Fibroblast of skin of left quadriceps (primary cell): ENCODE measurements around the gene ATPAF1.

ENCODE experiments used
- DNase-seq, 2 experiments: peaks; one replicate each; pipeline ENCODE4 v3.0.0-alpha.2; 2013; ENCODE audit warnings: low read depth in 2 of 2

ATPAF1 gene

DNA sequence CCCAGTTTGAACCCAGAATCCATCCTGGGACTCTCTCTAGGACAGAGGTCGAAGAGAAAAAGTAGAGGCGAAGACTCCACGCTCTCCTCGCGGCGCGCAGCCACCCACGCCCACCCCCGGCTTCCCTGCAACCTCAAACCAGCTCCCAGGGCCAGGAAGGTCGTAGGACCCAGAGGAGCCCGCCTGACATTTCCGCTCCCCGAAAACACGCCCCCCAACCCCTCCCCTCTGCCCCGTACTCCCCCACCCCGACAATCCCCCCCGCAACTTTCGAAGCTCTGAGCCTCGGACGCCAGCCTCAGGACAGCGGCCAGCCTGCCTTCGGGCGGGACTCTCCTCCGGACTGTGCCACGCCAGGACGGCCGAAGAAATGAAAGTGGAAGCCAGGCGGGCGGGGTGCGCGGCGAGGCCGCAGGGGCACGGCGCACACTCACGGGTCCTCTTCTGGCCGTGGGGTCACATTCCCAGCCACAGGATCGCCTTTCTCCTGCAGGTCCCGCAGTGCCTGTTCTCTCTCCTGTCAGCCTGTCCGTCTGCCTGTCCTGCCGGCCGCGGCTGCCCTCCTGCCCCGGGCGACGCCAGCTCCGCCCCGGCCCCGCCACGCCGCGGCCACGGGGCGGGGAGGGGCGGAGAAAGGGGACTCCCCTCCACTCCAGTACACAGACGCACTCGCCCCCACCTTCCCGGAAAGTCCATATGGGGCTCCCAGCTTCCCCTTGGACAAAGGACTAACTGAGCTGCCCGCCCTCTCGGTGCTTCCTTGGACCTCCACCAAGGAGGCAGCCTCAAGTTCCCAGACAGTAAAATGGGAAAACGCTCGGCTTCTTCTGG, 51.7 kb downstream of the ATPAF1 start, which contains the start of gene MOB3C:
MOB3C (minus strand) TSS at position 535 of the 831 bp plus-strand sequence. CDS start 3,490 bp downstream, outside the sequence.
- peak; percentile 32 to 40 for DNase-seq

DNA sequence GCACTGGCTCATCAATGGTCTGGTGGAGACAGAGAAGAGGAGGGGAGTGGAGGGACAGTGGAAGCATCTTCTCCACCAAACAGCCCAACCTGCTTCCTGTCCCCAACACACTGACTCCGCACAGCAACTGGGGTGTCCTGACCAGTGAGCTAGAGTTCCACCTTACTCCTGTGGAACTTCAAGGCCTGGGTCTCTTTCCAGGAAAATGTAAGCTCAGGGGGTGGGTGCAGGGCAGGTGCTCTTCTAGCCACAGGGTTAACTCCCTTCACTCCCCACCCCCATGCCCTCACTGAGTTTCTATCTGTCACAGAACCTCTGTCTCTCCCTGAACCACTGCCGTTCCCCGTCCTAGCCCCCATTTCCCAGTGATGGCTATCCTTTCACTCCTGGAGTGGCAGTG, 52.4 kb downstream of the ATPAF1 start:
- no peak for DNase-seq

DNA sequence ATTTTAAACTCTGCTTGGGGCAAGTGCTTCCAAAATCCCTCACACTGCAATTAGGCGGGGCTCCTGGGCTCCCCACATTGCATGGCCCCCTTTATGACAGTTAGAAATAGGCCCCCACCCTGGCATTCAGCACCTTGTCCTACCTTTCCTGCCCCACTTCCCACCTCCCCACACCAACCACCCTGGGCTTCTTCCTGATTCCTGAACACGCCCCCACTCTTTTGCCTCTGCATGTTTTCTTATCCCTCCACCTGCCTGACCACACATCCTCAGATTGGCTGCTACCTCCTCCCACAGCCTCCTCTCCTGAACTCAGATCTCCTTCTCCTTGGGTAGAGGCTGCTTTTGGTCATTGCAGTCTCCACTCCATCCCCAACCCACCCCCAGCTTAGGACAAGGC, 53.1 kb downstream of the ATPAF1 start:
- no peak for DNase-seq

DNA sequence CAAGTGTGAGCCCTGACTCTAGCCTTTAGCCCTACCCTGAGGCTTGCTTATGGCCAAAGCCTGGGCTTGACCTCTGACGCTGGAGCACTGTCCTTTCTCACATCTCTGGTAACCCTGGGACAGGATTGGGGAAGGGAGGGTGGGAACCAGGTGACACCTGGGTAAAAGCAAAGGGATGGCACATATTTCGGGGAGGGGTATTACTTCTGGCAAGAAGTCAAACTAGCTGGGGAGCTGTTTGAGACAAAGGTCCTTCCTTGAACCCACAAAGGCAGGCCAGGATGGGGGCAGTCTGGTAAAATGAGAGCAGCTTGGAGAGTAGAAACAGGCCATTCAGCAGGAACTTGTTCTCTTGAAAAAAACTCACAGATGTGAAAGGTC, 53.6 kb downstream of the ATPAF1 start:
- no peak for DNase-seq

DNA sequence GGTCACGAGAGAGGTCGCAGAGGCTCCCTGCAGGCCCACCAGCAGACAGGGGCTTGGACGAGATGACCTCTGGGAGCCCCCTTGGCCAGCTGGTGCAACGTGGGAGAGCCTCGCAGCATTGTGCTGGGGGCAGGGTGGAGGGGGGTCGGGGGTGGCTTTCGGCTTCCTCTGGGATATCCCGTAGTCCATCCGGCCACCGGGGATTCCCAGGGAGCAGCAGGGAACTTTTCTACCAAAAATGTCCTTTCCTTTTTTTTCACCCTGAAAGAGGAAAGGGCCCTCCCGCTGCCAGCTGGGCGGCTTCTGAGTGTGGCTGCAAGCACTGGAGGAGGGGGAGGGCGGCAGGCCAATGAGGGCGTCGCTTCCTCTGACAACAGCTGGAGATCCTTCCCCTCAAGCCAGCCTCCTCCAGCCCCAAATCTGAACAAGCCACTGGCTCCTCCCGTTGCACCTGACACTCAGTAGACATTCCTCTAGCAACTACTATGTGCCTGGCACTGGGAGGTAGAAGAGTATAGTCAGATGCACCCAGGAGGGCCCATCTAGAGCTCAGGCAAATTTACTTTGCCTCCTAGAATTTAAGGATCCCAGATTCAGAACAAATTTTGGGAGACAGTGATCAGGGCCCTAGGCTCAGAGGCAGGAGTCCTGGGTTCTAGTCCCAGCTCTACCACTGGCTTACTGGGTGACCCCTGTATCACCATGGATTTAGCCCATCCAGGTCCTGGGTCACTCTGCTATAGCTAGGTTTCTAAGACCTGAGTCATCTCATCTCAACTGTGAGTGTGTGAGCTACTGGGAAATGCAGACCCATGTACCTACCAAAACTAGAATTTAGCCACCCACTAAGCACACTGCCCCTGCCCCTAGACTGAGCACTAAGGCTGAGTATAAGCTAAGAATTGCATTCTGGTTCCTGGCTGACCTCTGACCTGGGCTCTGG, 54.2 kb downstream of the ATPAF1 start:
- peak in 1 of 2 experiments; percentile 14 for DNase-seq

GRCh38 chr1:46612937-46613660, 55.1 kb downstream of the ATPAF1 start:
- no peak for DNase-seq

GRCh38 chr1:46611691-46612221, 56.4 kb downstream of the ATPAF1 start:
- no peak for DNase-seq

DNA sequence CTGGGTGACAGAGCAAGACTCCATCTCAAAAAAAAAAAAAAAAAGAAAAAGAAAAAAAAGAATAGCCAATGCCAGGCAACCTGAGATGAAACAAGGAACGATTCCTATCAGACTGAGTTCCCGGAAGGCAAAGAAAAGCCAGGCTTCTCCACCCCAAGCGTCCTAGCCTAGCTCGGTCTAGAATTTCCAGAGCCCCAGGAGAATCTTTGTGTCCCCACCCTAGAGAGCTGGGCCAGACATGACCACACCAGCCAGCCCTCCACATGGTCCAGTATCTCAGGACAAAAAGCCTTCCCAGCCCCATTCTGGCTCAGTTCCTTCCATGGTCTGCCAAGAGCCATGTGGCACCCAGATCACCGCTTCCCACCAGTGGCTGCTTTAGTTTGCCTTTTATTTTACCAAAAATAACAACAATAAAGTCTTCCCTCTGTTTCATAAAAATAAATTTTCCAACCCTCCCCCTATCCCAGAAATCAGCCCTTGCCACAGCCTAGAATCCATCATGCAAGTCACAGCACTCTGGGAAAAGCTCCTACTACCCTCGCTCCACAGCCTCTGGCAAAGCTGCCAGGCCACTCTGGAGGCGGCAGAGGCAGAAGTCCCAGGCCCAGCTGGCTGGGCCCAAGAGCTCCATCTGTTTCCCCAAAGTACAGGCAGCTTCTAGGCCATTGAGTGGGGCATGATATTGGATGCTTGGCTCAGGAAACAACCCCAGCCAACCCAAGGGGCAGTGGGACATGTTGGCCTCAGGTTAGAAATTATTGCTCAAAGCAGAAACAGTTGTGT, 60.6 kb downstream of the ATPAF1 start:
- DNase-seq = no peak

DNA sequence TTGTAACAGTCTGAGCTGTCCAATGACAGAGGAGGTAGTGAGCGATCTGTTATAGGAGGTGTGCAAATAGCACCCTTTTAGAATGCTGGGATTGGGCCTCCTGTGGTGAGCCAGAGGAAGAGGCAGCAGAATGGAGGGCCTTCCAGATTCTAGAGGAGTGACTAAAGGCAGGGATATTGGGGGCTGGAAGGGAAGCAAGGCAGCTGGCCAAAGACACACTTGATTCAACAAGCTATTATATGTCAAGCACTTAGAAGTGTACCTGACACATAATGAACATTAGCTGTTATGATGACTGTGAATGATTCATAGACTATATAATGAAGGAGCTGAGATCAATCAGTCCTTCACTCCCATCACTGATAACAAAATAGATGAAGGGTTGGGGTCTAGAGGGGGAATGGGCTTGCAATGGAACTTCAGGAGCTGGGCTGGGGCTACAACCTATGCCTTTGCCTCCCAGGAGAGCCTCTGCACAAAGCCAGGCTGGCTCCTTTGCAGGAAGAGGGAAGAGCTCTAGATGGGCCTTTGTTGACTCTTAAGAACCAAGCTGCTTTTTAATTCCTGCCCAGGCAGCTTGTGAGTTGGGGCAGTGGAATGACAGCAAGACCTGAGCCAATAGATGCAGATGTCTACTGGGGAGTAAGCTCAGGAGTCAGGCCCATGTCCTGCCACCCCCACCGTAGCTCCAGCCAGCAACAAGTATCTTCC, 61.8 kb downstream of the ATPAF1 start:
- DNase-seq = no peak

GRCh38 chr1:46605232-46605631, 62.9 kb downstream of the ATPAF1 start:
- no peak for DNase-seq

DNA sequence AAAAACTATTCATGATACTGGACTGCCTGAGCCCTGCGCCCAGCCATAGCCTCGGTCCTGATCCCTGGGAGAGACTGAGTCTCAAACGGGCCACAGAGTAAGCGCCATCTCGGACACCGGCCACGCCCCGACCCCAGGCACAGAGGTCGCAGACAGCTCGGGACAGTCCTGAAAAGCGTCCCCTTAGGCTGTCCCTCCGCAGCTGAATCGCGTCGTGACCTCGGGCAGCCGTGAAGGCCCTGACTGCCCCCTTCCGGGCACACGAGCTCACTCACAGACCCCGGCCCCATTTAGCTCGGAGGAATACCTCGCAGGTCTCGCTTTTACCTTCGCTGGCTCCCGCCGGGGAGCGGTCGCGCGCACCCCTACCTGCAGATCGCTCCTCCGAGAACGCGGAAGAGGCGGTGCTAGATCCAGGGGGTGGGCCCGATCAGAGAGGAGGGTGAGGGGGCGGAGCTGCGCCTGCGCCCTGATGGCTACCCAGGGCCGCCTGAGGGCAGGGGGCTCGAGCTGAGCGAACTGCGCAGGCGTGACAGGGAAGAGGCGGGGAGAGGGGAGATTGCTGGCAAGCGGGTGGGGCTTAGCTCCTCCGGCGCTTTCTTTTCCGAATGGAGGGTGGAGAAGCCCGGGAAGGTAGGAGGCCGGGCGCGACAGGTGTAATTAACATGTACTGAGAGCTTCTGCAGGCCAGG, 64.2 kb downstream of the ATPAF1 start, which contains the start of gene MKNK1:
MKNK1 (minus strand) TSS at position 411 of the 692 bp plus-strand sequence. CDS start 20,941 bp downstream, outside the sequence.
- peak; percentile 84 to 86 for DNase-seq

GRCh38 chr1:46603481-46603857, 64.7 kb downstream of the ATPAF1 start:
- no peak for DNase-seq

DNA sequence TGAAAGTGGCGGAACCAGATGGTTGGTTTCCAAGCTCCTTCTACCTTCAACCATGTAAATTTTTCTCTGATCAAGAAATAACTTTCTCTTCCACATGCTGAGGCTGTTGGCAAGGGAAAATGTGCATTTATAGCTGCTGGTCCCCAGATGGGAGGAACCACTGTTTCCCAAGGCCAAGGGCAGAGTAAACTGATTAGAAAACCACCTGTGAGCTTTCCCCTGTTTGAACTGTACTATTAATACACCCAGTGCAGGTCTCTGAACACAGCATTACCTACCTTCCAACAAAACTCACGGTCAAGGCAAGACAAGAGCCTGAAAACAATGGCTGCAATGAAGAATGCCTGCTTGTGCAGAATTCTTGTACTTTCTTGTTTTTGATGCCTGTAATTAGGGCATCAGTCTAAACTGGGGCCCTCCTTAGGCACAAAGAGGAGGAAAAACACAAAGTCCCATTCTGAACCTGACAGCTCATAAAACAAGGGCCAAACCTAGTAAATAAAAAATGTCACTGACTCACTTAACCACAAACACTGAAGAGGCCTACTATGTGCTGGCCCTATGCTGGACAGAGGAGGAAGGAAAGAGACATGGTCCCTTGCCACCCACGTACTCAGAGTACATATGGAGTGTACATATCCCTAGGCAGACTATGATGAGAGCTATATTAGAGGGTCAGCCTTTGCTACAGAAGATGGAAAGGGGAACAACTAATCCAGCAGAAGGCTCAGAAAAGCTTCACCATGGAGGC, 66.7 kb downstream of the ATPAF1 start:
- no peak for DNase-seq

GRCh38 chr1:46599059-46599970, 68.8 kb downstream of the ATPAF1 start:
- DNase-seq = no peak

DNA sequence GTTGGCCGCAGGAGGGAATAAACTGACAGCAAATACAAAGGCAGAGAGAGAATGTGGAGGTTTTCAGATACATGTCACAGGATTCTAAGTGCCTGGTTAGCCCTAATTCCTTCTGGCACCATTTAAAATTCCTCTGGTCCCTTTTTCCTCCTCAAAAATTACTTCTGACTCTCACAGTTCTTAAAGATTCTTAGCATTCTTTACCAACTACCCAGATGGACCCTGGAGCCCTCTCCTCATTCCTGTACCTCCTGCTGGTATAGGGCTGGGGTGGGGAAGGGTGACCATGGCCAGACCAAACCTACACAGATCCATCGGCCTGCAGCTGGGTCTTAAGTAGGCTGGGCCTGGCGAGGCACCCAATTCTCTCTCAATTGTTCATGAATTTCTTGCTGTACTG, 71.3 kb downstream of the ATPAF1 start:
- no peak for DNase-seq

DNA sequence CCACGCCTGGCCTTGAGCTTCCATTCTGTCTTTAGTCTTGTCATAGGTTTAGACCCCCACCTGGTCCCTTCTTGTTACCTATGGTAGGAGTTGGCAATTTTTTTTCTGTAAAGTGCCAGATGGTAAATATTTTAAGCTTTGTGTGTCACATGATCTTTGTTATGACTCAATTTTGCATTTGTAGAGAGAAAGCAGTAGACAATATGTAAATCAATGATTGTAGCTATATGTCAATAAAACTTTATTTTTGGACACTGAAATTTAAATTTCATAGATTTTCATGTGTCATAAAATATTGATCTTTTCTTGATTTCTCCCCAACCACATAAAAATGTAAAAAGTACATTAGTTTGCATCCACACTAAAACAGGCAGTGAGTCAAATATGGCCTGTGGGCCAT, 72.1 kb downstream of the ATPAF1 start:
- DNase-seq = no peak

DNA sequence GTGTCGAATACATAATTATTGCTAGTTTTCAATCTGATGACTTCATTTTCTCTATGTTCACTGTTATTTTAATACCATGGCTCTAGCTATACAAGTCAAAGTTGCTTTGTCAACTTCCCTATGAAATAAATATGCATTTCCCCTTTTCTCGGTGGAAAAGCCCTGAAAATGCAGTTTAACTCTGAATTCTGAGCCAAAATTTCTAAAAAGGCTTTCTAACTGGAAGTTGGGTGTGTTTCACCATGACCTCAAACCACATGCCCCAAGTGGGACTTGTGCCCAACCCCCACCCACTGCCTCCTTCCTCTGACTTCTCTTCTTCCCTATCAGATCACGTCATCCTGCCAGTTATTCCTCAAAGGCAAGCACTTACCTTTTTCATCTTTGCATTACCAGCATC, 73.0 kb downstream of the ATPAF1 start:
- no peak for DNase-seq

- DNase-seq = no peak
Observed at GRCh38 chr1:46594063-46594462, 74.1 kb downstream of the ATPAF1 start.
